HG02970 (cell line): Measurements from ENCODE around the gene LY6G5C.

Source experiments
- ATAC-seq: cut with Tn5 transposase; IDR thresholded peaks from one replicate; pipeline ENCODE4 v1.9.1; 2021; ENCODE audit warnings: mild to moderate bottlenecking, moderate library complexity, moderate number of reproducible peaks; ENCODE audit not compliant: unreplicated experiment, low FRiP score

The LY6G5C gene

DNA sequence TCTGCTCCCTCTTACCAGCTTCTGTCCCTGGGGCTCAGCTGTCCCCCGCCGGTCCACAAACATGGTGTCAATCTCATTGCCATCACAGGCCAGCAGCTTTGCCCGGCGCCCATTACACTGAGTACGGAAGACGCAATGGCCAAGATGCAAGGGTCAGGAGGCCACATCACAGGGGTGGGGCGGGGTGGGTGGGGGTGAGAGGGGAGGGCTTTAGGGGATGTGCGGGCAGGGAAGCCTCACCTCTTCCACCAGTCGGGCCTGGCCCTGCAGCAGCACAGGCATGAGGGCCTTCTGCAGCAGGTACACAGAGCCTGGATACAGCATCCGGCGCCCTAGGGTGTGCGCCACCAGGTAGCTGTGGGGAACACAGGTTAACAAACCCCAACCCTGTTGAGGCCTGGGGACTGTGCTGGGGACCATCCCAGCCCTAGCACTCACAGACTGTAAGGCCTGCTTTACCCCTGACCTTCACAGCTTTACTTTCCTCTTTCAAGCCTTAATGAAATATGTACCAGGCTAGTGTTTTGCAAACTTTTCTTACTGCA, 10.8 kb upstream of the LY6G5C start:
- no peak for ATAC-seq

DNA sequence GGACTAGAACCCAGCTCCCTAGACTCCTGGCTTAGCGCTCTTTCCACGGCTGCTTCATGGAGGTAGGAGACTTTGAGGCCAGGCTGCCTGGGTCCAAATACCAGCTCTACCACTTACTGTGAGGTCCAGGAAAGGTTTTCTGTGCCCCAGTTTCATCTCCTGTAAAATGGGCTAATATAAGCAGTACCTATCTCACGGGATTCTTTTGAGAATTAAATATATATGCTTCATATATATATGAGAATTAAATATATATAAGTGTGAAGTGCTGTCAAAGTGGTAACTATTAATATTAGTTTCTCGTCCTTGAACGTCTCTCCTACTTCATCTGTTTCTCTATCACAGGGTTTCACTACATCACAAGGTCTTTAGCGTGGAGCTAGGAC, 10.2 kb upstream of the LY6G5C start:
- no peak for ATAC-seq

DNA sequence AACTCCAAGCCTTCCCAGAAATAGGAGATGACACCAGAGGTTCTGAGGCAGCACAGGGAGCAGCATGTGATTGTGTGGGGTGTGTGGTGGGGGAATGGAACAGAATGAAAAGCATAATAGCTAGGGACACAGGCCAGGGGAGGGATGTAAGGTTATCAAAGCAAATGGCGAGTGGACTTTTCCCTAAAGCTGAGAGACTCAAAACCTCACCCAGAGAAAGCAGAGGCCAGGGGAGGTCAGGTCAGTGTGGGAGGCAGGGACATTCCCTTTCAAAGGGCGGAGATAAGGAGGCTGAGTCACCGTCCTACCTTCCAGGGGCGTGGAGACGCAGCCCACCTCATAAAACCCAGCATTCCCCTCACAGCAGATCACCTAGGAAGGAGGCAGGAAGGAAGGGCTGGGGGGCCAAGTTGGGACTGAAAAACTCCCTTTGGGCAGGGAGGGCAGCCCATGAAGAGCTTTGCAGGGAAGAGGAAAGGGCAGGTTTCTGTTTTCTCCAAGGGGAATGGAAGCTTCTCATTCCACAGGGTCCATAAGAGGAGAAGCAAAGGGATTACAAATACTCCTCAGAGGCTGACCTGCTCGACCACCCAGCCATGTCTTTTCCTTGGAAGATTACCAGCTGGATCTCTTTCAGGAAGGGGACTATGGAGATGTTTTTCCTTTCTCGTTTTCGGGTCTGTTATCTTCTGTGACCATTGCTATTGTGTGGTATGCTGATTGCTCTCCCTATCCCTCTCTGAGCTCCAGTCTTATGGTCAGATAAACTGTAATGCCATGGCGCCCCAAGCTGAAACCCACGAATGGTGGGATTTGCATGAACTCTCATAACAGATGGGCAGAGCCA, 9.6 kb upstream of the LY6G5C start:
- no peak for ATAC-seq

DNA sequence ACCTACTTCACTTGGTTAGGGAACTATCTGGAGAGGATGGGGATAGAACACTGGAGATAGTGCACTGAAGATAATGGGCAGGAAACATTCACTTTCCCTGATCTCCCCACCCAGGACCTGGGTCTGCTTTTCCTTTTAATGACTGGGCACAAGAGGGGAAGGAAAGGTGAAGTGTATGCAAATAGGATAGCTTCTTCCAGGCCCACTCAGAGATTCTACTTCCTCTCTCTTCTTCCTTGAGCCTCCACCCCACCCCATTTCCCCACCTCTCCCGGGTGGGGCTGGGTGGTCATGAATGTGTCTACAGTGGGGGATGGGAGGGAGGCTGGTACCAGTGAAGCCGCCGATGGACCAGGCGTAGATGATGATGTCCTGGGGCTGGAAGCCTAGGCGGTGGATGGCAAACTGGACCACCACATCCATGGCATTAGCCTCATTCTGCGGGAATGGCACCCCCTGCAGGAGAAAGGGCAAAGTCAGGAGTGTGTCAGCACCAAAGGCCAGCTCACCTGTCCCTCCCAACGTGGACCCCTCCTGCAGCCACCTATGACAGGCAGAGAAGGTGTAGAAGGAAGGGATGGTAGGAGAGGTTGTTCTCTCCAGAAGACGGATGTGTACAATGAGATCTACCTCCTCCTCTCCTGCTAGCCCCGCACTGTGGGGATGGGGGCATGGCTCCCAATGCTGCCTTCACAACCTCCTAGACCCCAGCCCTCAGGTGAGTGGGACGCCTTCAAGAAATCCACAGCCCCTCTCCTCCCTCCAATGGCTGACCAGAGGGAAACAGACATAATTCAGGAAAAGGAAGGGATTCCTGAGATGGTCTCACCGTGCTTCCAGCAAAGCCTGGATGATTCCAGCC, 8.6 kb upstream of the LY6G5C start:
- ATAC-seq: no peak

DNA sequence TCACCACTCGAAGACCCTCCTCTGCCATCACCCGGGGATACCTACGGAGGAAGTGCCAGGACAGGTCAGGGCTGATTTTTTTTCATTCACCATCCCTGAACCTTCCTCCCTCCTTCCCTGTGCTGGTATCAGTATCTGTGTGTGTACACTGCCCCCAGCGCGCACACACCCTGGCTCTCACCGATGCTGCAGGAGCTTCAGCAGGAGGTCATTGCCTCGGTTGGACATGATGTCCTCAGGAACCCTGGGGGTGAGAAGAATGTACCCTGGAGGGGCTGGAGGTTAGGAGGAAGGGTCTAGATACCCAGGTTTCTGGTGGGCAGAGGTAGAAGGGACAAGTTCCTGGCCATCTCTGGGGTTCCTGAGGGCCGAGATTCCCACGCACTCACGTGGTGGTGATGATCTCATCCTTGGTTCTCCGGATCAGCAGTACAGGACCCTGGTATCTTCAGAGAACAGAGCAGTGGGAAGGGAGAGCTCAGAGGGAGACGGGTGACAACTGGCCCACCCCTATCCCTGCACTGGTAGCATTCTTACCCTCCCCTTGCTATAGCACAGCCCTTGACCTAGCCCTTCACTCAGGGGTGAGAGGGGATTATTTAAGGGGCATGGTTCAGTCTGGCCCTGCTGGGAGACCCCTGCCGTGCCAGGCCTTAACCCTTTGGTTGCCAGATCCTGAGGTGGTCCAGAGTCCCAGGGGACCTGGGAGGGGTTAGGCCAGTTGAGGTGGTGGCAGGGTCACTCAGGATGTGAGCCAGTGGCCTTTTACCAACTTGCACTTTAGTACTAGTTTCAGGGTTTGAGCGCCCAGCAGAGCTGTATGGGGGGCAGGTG, 7.2 kb upstream of the LY6G5C start:
- no peak for ATAC-seq

DNA sequence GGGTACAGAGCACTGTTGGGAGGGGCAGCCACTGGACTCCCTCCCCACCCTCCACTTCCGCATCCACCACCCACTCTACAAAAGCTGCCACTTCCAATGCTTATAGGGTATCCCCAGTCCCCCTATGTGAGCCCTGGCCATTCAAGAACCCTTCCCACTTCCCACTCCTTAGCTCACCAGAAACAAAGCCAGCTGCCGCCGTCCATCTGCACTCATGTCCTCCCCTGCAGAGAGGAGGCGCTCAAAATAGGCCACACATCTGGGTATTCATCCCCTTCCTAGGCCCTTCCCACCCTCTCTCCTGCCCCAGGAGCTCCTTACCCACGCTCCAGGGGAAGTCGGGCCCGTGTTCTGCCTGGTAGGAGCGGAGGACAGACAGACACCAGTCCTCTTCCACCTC, 6.5 kb upstream of the LY6G5C start:
- ATAC-seq: no peak

DNA sequence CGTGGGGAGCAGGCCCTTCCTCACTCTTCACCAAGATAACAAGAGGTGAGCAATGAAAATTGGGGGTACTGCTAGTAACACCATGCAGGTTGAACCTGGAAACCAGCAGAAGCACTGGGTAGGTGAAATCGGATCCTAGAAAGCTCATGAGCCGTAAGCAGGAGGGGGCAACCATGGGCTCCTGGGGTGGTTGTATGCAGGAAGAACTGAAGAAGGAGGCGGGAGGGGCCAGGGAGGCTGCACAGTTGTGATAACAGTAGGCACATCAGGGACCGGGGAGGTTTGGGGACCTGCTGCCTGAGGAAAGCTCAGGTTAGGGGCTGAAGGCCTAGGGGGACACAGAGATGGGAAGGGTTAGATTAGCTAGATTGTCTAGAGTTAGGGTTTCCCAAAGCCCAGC, 5.6 kb upstream of the LY6G5C start:
- ATAC-seq: no peak

DNA sequence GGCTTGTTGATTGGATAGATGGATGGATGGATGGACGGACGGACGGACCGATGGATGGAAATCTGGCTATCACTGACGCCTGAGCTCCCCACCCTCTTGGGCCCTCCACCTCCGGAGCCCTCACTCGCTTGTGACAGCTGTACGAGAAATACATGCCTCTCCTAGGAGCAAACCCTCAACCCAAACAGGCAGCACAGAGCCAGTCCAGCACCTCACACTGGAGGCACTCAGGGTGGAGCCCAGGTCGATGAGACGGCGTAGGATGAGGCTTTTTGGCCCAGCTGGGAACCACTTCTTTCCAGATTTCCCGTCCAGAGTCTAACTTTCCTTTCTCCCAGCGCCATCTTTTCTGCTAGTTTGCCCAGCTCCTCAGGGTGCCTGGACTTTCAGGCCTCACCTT, 2.7 kb upstream of the LY6G5C start:
- ATAC-seq: no peak

DNA sequence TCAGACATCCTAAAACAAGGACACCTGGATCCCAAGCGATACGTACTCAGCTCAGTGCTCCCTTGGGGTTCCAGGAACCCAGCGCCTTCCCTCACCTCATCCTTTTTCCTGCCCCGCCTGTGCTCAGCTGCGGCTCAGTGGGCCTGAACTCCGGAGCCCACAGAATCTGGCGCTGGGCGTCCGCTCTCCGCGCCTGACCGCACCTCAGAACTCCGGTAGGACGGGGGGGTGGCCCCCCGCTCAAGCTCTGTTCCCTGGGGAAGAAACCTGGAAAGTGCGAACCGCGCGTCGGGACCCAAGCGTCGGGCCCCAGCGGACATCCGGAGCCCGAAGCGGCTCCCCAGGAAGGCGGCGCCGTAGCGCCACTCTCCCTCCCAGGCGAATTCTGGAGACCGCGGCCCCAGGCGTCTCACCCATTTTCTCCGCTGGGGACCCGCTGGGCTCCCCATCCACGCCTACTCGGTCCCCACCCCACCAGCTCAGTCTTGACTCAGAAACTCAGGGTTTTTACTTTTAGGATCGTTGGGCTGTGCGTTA, 336 bp upstream of the LY6G5C start:
- ATAC-seq: no peak

DNA sequence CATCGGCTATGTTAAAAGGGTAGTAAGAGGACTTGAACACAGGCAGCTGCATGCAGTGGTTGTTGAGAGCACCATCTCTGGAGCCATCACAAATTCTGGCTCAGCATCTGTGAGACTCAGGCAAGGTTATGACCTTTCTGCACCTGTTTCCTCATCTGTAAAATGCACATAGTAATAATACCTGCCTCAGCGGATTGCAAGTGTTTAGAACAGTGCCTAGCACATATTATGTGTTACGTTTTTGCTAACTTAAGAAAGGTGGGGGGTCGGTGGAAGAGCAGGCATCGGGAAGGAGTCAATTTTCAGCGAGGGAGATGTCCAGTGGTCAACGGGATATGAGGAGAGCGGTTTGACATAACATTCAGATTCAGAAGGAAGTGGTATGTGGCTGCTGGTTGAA, 2.9 kb downstream of the LY6G5C start:
- ATAC-seq: no peak

DNA sequence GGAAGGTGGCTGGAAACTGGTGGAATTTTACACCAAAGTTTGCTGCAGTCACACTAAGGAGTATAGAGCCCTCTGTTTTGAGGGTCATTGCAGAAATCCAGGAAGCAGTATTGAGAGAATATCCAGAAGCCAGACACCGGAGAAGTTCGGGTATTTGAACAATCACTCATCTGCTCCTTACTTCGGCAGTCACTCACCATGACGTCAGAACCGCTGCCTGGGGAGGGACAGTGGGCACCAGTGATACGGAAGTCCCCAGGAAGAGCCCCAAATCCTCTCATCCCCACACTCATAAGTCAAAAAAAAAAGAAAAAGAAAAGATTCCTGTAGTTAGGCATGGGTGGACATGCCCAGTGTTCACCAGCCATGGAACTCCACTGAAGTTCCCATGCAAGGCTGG, 4.0 kb downstream of the LY6G5C start:
- no peak for ATAC-seq

DNA sequence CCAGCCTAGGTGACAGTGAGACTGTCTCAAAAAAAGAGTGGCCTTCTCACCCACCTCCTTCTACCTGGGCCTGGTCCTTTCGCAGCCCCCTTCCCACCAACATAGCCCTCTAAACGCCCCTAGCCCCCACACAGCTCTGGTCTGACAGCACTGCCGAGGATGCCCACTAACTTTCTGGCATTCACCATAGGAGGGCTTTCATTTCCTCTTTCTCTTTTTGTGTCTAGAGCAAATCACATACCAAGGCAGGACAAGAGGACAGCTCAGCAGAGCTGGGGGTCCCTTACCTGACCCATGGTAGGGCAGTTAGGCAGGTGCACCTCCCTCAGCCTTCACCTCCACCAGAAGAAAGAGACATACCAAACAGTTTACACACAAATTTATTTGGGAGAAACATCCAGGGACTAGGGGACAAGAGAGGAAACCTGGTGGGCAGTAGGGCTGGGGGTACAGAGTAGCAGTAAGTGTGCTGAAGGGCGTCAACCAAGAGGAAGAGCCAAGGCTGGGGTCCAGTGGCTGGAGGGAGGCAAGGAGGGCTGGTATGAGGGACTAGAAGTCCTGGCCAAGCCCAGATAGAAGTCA, 4.5 kb downstream of the LY6G5C start:
- ATAC-seq: no peak

DNA sequence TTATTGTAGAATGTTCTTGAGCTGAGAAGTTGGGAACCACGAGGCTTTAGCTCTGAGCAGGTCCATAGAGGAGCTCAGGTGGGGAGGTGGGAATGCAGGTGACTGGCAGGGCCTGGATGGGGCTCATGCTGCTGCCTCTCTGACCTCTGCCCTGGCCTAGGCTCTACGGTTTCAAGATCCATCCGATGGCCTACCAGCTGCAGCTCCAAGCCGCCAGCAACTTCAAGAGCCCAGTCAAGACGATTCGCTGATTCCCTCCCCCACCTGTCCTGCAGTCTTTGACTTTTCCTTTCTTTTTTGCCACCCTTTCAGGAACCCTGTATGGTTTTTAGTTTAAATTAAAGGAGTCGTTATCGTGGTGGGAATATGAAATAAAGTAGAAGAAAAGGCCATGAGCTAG, 11.2 kb downstream of the LY6G5C start, which contains the start of gene LY6G5B:
Gene LY6G5B (plus strand): TSS at position 301 of the 400 bp plus-strand sequence. CDS start 975 bp downstream, outside the sequence.
- no peak for ATAC-seq

DNA sequence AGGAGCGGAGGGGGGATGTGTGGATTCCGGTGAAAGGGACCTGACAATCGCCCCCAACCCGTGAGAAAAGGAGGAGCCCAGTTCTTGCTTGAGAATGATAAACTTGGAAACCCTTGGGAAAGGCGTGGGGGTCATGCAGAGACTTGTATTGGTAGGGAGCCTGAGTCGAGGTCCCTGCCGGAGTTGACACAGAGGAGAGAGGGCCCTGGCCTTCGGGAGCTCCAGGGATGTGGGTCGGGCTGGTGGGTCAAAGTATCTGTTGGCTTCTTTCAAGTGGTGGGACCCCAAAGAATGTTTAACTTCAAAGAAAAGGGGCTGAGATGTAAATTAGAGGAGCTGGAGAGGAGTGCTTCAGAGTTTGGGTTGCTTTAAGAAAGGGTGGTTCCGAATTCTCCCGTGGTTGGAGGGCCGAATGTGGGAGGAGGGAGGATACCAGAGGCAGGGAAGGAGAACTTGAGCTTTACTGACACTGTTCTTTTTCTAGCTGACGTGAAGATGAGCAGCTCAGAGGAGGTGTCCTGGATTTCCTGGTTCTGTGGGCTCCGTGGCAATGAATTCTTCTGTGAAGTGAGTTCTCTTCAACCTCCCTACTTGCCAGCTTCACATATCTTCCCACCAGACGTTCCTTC, 14.4 kb downstream of the LY6G5C start:
- ATAC-seq: no peak

DNA sequence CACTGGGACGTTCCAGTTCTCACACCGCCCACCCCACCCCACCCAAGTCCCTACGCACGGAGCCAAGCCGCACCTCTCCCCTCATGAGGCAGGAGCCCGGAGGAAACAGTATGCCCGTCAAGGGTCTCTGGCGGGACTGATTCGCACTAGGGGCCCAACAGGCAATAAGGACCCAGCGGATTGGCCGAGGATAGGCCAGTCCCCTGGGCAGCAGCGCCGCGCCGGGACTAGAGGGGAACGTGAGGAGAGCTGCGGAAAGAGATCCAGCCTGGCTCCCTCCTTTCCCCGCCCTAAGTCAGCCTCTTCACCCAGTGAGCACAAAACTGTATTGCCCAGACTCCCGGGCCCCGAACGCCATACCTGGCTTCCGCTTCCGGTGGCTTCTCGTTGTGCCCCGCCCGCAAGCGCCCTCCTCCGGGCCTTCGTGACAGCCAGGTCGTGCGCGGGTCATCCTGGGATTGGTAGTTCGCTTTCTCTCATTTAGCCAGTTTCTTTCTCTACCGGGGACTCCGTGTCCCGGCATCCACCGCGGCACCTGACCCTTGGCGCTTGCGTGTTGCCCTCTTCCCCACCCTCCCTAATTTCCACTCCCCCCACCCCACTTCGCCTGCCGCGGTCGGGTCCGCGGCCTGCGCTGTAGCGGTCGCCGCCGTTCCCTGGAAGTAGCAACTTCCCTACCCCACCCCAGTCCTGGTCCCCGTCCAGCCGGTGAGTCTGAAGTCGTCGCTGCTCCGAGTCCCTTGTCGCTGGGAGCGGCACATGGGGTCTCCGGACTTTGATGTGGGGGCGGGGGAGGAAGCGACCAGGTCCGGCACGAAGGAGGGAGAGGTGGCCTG, 15.1 kb downstream of the LY6G5C start, which contains the start of gene CSNK2B:
Gene CSNK2B (plus strand): TSS at position 580 of the 836 bp plus-strand sequence. CDS start 752 bp downstream, outside the sequence.
- ATAC-seq: peak; percentile 77

DNA sequence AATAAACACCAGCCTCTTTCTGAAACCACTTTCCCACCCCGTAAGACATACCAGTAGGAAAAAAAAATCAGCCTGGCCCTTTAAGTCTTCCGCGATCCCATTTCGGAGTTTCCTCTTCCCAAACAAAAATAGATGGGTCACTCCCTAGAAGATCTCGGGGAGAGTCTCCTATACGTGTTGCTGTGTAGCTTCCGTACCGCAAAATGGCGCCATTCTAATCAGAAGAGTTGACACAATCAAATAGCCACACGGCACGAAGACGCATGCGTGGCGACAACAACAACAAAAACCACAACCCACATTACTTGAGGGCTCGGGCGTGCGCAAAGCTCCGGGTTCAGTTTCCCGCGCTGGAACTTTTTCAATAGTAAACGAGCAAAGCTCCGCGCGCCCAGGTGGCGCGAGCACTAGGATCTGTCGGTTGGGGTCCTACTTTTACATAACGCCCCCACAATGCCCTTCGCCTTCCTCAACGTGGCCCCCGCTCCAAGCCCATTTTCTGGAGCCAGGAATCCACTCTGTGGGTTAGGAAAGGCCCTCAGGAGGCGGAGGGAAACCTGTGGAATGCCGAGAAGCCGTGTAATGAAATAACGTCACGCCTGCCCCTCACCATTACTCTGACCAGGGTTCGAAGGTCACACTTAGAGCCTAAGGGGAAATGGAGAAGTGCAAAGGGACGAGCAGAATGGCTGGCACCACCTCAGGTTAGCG, 15.9 kb downstream of the LY6G5C start, which contains the start of gene GPANK1:
Gene GPANK1 (minus strand): TSS at position 208 of the 711 bp plus-strand sequence. CDS start 519 bp downstream, outside the sequence.
- peak; percentile 31 for ATAC-seq

DNA sequence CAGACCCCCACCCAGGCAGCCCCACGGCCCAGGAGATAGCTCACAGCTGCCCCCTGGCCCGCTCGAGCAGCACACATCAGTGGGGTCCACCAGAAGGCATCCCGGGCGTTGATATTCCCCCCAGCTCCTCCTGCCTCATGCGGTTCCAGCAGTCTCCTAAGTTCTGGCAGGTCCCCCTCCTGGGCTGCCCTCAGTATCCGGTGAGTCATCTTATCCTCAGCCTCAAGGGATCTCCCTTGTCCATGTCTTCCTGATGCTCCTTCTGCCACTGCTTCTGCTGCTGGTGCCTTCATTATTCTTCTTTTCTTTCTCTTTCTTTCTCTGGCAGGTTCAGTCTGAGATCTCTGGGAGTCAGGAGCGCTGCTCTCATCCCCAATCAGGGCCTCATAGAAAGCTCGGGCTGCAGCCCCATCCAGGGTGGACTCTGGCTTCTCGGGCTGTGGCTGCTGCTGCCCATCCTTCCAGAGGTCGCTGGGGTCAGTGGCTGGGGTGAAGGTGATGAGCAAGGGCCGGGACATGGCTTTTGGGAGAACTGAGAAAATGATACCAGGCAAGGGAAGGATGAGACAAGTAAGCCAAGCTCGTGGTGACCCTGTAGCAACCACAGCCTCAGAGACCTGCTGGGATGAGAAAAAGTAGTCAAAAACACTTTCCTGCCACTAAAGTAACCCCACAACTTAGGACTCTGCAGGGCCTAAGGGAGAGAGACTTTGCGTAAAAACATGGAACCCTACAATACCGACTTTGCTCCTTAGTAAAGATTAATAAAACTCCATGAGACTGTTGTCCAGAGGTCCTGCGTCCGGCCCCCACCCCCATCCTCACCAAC, 16.7 kb downstream of the LY6G5C start:
- ATAC-seq: no peak
